Naive thymus-derived CD4-positive, alpha-beta T cell (primary cell): ENCODE data around the gene CEMP1. TPM values are rescaled to one million over a fixed set of nuclear protein-coding genes. Genes with fewer than 3 reads are reported as not detected.

Source experiments
- ATAC-seq: fragments of 150-1000 bp; cut with Tn5 transposase; 2 replicates; pipeline ENCODE4 v1.10.0; 2021; ENCODE audit warnings: mild to moderate bottlenecking, moderate library complexity
- CTCF ChIA-PET: fragments of 350-600 bp; sonication (Branson Sonifier 250); formaldehyde crosslinking; loops from one replicate; lab custom pipeline; 2021; ENCODE audit warnings: antibody characterized with exemption; lab: Charles Lee
- POLR2A ChIA-PET: fragments of 350-600 bp; sonication (Branson Sonifier 250); formaldehyde crosslinking; loops from one replicate; lab custom pipeline; 2021; ENCODE audit warnings: antibody characterized with exemption, inconsistent platforms; lab: Charles Lee
- DNase-seq, 9 donors: peaks; one replicate each; pipeline versions ENCODE4 v3.0.0 to v3.0.0-alpha.2; 2020 to 2022; ENCODE audit warnings: mixed read lengths in 1 of 9
- H3K27ac ChIP-seq: one replicate; pipeline ENCODE4 v1.7.0; 2013; ENCODE audit warnings: mild to moderate bottlenecking, low read depth, low read length, moderate library complexity
- H3K27me3 ChIP-seq, 2 donors: one replicate each; pipeline ENCODE4 v1.7.0; 2013; ENCODE audit warnings: low read length in 2 of 2, mild to moderate bottlenecking in 2 of 2, moderate library complexity in 2 of 2; ENCODE audit not compliant: control insufficient read depth in 2 of 2, insufficient read depth in 2 of 2
- H3K36me3 ChIP-seq, 3 experiments: 1 replicate in 2 of 3; 2 replicates in 1 of 3; pipeline ENCODE4 v1.7.0; 2013; ENCODE audit warnings: low read length in 3 of 3, mild to moderate bottlenecking in 3 of 3, moderate library complexity in 1 of 3; ENCODE audit not compliant: insufficient read depth in 3 of 3, control insufficient read depth in 2 of 3
- H3K4me1 ChIP-seq, 2 donors: one replicate each; pipeline ENCODE4 v1.7.0; 2013; ENCODE audit warnings: low read length in 2 of 2, mild to moderate bottlenecking in 2 of 2, moderate library complexity in 1 of 2; ENCODE audit not compliant: control insufficient read depth in 2 of 2, insufficient read depth in 2 of 2
- H3K4me3 ChIP-seq: 2 replicates; pipeline ENCODE4 v1.7.0; 2013; ENCODE audit warnings: mild to moderate bottlenecking, low read length
- H3K9me3 ChIP-seq, 3 experiments: 1 replicate in 2 of 3; 2 replicates in 1 of 3; pipeline ENCODE4 v1.7.0; 2013; ENCODE audit warnings: low read length in 3 of 3; ENCODE audit not compliant: control insufficient read depth in 2 of 3
- H3K27ac Mint-ChIP-seq, 9 donors: one replicate each; pipeline ENCODE4 v1.8.0; 2020 to 2022; ENCODE audit warnings: mixed read lengths in 9 of 9, mild to moderate bottlenecking in 8 of 9, moderate library complexity in 5 of 9, inconsistent platforms in 2 of 9
- H3K27me3 Mint-ChIP-seq, 5 donors: one replicate each; pipeline ENCODE4 v1.8.0; 2021 to 2022; ENCODE audit warnings: mixed read lengths in 5 of 5, mild to moderate bottlenecking in 1 of 5
- H3K36me3 Mint-ChIP-seq, 5 donors: one replicate each; pipeline ENCODE4 v1.8.0; 2020 to 2022; ENCODE audit warnings: mixed read lengths in 5 of 5, mild to moderate bottlenecking in 3 of 5, inconsistent platforms in 1 of 5
- H3K4me1 Mint-ChIP-seq, 7 donors: one replicate each; pipeline ENCODE4 v1.8.0; 2020 to 2022; ENCODE audit warnings: mixed read lengths in 7 of 7, mild to moderate bottlenecking in 3 of 7, inconsistent platforms in 1 of 7
- H3K4me3 Mint-ChIP-seq, 10 donors: one replicate each; pipeline ENCODE4 v1.8.0; 2020 to 2022; ENCODE audit warnings: mild to moderate bottlenecking in 10 of 10, mixed read lengths in 10 of 10, moderate library complexity in 6 of 10, inconsistent platforms in 2 of 10
- H3K9me3 Mint-ChIP-seq, 11 donors: one replicate each; pipeline ENCODE4 v1.8.0; 2020 to 2022; ENCODE audit warnings: mixed read lengths in 11 of 11, mild to moderate bottlenecking in 4 of 11, inconsistent platforms in 1 of 11, moderate library complexity in 1 of 11
- intact Hi-C, 2 donors: fragments of 100-400 bp; cut with micrococcal nuclease; formaldehyde crosslinking; loops; one replicate each; pipeline ENCODE4 v1.15.1; 2023
- polyA plus RNA-seq, 2 donors: library from polyadenylated mRNA; unstranded; fragments of 300-500 nt; fragmentation: Illumina TruSeq; gene quantifications; one replicate each; pipeline ENCODE4 v1.2.3, GENCODE V29; 2021
- total RNA-seq, 6 experiments: library from RNA in 5 of 6; stranded (reverse) in 5 of 6; gene quantifications; 1 replicate in 5 of 6; 2 replicates in 1 of 6; pipeline ENCODE4 v1.2.3 and lab custom pipeline; 2021 to 2026

The CEMP1 gene
- total and polyA plus RNA-seq, 7 experiments from 2014 or later, result 1.4 to 7.3 (median 3.3) TPM; not detected in 2

- Histone ChIP-seq H3K4me3 (no peak overlapping the region), H3K9me3 (no peaks in the 10 kb centered on the region), H3K36me3 (peaks cover 0 to 19% (median 0%) of the 10 kb centered on the region in 3 experiments), H3K4me1 (no peaks in the 10 kb centered on the region), H3K27me3 (no peaks in the 10 kb centered on the region), H3K27ac (no peak overlapping the region)
- Mint-ChIP-seq H3K27me3 (no peaks in the 10 kb centered on the region), H3K4me1 (no peaks in the 10 kb centered on the region), H3K27ac (no peak overlapping the region), H3K4me3 (no peak overlapping the region), H3K9me3 (no peaks in the 10 kb centered on the region), H3K36me3 (peaks cover 0 to 8% (median 0%) of the 10 kb centered on the region in 5 donors)
- ChIA-PET POLR2A (no interaction called here), CTCF (no interaction called here)
- DNase-seq, result no peak
- intact Hi-C loops, result no loop called here
- no peak for ATAC-seq
Measured at GRCh38 chr16:2493605-2494004, 37.6 kb downstream of the CEMP1 start.

- Histone ChIP-seq H3K9me3 (no peaks in the 10 kb centered on the region), H3K36me3 (peaks cover 0 to 15% (median 0%) of the 10 kb centered on the region in 3 experiments), H3K27me3 (no peaks in the 10 kb centered on the region), H3K4me3 (no peak overlapping the region), H3K27ac (no peak overlapping the region), H3K4me1 (peaks cover 2 to 4% of the 10 kb centered on the region in 2 donors)
- Mint-ChIP-seq H3K27me3 (no peaks in the 10 kb centered on the region), H3K9me3 (no peaks in the 10 kb centered on the region), H3K4me1 (peaks cover 3 to 5% (median 4%) of the 10 kb centered on the region in 7 donors), H3K36me3 (peaks cover 0 to 3% (median 0%) of the 10 kb centered on the region in 5 donors), H3K27ac (peak overlapping the region in 1 of 9 donors; percentile 36), H3K4me3 (no peak overlapping the region)
- ATAC-seq (no peak), DNase-seq (no peak)
- ChIA-PET POLR2A (no interaction called here), CTCF (interaction anchor here (0.9 kb wide), 1 partner anchor 9 kb away, joined by 3 read pairs; no protein-coding TSS in a partner anchor)
- intact Hi-C loops, result no loop called here
Measured at GRCh38 chr16:2492292-2492691, 38.9 kb downstream of the CEMP1 start.

- Mint-ChIP-seq H3K27ac (no peak overlapping the region), H3K4me3 (no peak overlapping the region), H3K36me3 (no peaks in the 10 kb centered on the region), H3K4me1 (peaks cover 10 to 13% (median 11%) of the 10 kb centered on the region in 7 donors), H3K27me3 (no peaks in the 10 kb centered on the region), H3K9me3 (no peaks in the 10 kb centered on the region)
- Histone ChIP-seq H3K27me3 (no peaks in the 10 kb centered on the region), H3K9me3 (no peaks in the 10 kb centered on the region), H3K4me1 (peaks cover 10 to 15% of the 10 kb centered on the region in 2 donors), H3K27ac (no peak overlapping the region), H3K4me3 (no peak overlapping the region), H3K36me3 (no peaks in the 10 kb centered on the region)
- intact Hi-C loops, result no loop called here
- ATAC-seq (no peak), DNase-seq (no peak)
- ChIA-PET POLR2A (no interaction called here), CTCF (no interaction called here)
Measured at GRCh38 chr16:2490190-2491105, 40.8 kb downstream of the CEMP1 start.

- Mint-ChIP-seq H3K36me3 (no peaks in the 10 kb centered on the region), H3K4me1 (peaks cover 11 to 14% (median 12%) of the 10 kb centered on the region in 7 donors), H3K4me3 (no peak overlapping the region), H3K27me3 (no peaks in the 10 kb centered on the region), H3K27ac (no peak overlapping the region), H3K9me3 (no peaks in the 10 kb centered on the region)
- POLR2A ChIA-PET, result no interaction called here
- Histone ChIP-seq H3K4me3 (no peak overlapping the region), H3K36me3 (no peaks in the 10 kb centered on the region), H3K4me1 (peaks cover 10 to 15% of the 10 kb centered on the region in 2 donors), H3K27ac (no peak overlapping the region), H3K9me3 (no peaks in the 10 kb centered on the region), H3K27me3 (no peaks in the 10 kb centered on the region)
- DNase-seq (no peak), ATAC-seq (no peak)
- CTCF ChIA-PET, result interaction anchor here (0.6 kb wide), 1 partner anchor 228 kb away, joined by 3 read pairs; no protein-coding TSS in a partner anchor
- intact Hi-C loops, result no loop called here
Measured at GRCh38 chr16:2489581-2489980, 41.6 kb downstream of the CEMP1 start.

GRCh38 chr16:2487903-2488531 is 43.2 kb downstream of the CEMP1 start:
- Mint-ChIP-seq H3K4me3 (peak overlapping the region in 1 of 10 donors; percentile 68), H3K4me1 (peaks cover 11 to 16% (median 13%) of the 10 kb centered on the region in 7 donors), H3K27ac (no peak overlapping the region), H3K9me3 (no peaks in the 10 kb centered on the region), H3K36me3 (no peaks in the 10 kb centered on the region), H3K27me3 (no peaks in the 10 kb centered on the region)
- POLR2A ChIA-PET, result interaction anchor here (0.6 to 0.8 kb wide), 3 partner anchors 149 to 479 kb away, joined by 3 read pairs; no protein-coding TSS in a partner anchor
- DNase-seq (no peak), ATAC-seq (peak; percentile 45)
- Histone ChIP-seq H3K36me3 (no peaks in the 10 kb centered on the region), H3K27ac (no peak overlapping the region), H3K27me3 (no peaks in the 10 kb centered on the region), H3K9me3 (no peaks in the 10 kb centered on the region), H3K4me3 (no peak overlapping the region), H3K4me1 (peaks cover 10 to 15% of the 10 kb centered on the region in 2 donors)
- CTCF ChIA-PET, result interaction anchor here (1.1 to 1.4 kb wide), 2 partner anchors 148 to 293 kb away, joined by 4 read pairs; partner anchors contain the start of gene ABCA3
- intact Hi-C loops, result loop anchor here (1.0 kb wide), 7 partner anchors 14 to 293 kb away; partner anchors contain the start of genes ABCA3 (in 2 of the 2), CCNF (in 1 of the 2), ECI1 (in 1 of the 2) and RNPS1 (in 1 of the 2)

GRCh38 chr16:2487517-2487842 is 43.7 kb downstream of the CEMP1 start:
- Mint-ChIP-seq H3K27ac (peak overlapping the region; percentile 25 to 94 (median 75)), H3K4me3 (peak overlapping the region; percentile 39 to 76 (median 56)), H3K36me3 (no peaks in the 10 kb centered on the region), H3K27me3 (no peaks in the 10 kb centered on the region), H3K9me3 (no peaks in the 10 kb centered on the region), H3K4me1 (peaks cover 11 to 20% (median 13%) of the 10 kb centered on the region in 7 donors)
- ATAC-seq (no peak), DNase-seq (no peak)
- Histone ChIP-seq H3K36me3 (no peaks in the 10 kb centered on the region), H3K4me3 (no peak overlapping the region), H3K4me1 (peaks cover 10 to 15% of the 10 kb centered on the region in 2 donors), H3K9me3 (no peaks in the 10 kb centered on the region), H3K27me3 (no peaks in the 10 kb centered on the region), H3K27ac (peak overlapping the region; percentile 24)
- CTCF ChIA-PET, result interaction anchor here (1.4 to 1.5 kb wide), 2 partner anchors 58 to 293 kb away, joined by 4 to 6 read pairs; partner anchors contain the start of gene CCNF
- intact Hi-C loops, result loop anchor here (1.0 kb wide), 7 partner anchors 13 to 292 kb away; partner anchors contain the start of genes ABCA3 (in 2 of the 2), CCNF (in 1 of the 2), ECI1 (in 1 of the 2) and RNPS1 (in 1 of the 2)
- POLR2A ChIA-PET, result interaction anchor here (1.3 to 1.6 kb wide), 3 partner anchors 27 to 92 kb away, joined by 3 read pairs; partner anchors contain the start of genes ATP6V0C and CCNF
